Keratinocyte (primary cell): ENCODE data around the gene FMN2. TPM values are rescaled to one million over a fixed set of nuclear protein-coding genes. Genes with fewer than 3 reads are reported as not detected.

Experiments used
- DNase-seq: peaks from one replicate; pipeline ENCODE4 v3.0.0-alpha.2; 2011; ENCODE audit warnings: low read depth, missing footprints, low spot score
- FAIRE-seq: peaks from 2 replicates; lab custom pipeline; 2011; peaks lifted over from hg19 to GRCh38; lab: Jason Lieb, UNC
- H2AFZ ChIP-seq: 2 replicates; pipeline ENCODE4 v1.6.0; 2012; ENCODE audit warnings: low read length, control low read depth, inconsistent platforms; ENCODE audit not compliant: control insufficient read depth
- H3K27ac ChIP-seq: 2 replicates; pipeline ENCODE4 v1.5.1; 2011; ENCODE audit warnings: low read length; ENCODE audit not compliant: control insufficient read depth, insufficient read depth
- H3K27me3 ChIP-seq: 3 replicates; pipeline ENCODE4 v1.6.0; 2011; ENCODE audit warnings: low read length; ENCODE audit not compliant: control insufficient read depth, insufficient read depth; ENCODE audit errors: extremely low read depth
- H3K36me3 ChIP-seq, 2 experiments: 2 replicates in 1 of 2; 3 replicates in 1 of 2; pipeline ENCODE4 v1.5.1; 2011; ENCODE audit warnings: low read length in 2 of 2, mild to moderate bottlenecking in 1 of 2; ENCODE audit not compliant: control insufficient read depth in 2 of 2, insufficient read depth in 2 of 2; ENCODE audit errors: extremely low read depth in 1 of 2
- H3K4me1 ChIP-seq: 3 replicates; pipeline ENCODE4 v1.5.1; 2011; ENCODE audit warnings: low read length; ENCODE audit not compliant: control insufficient read depth, insufficient read depth; ENCODE audit errors: extremely low read depth
- H3K4me2 ChIP-seq: 3 replicates; pipeline ENCODE4 v1.6.0; 2011; ENCODE audit warnings: low read depth, low read length; ENCODE audit not compliant: control insufficient read depth, insufficient read depth; ENCODE audit errors: extremely low read depth
- H3K4me3 ChIP-seq, 3 experiments: fragments of 200-600 bp in 1 of 3; sonication (generic) in 1 of 3; 2 replicates in 2 of 3; 3 replicates in 1 of 3; pipeline ENCODE4 v1.5.1; 2011 to 2016; ENCODE audit warnings: low read length in 3 of 3, mild to moderate bottlenecking in 3 of 3, control low read depth in 2 of 3, inconsistent platforms in 1 of 3, low read depth in 1 of 3, mixed read lengths in 1 of 3, mixed run types in 1 of 3, moderate library complexity in 1 of 3; ENCODE audit not compliant: control insufficient read depth in 2 of 3, insufficient read depth in 2 of 3; ENCODE audit errors: extremely low read depth in 1 of 3
- H3K79me2 ChIP-seq: 2 replicates; pipeline ENCODE4 v1.6.0; 2012; ENCODE audit warnings: low read length; ENCODE audit not compliant: control insufficient read depth, insufficient read depth
- H3K9ac ChIP-seq: 3 replicates; pipeline ENCODE4 v1.6.0; 2011; ENCODE audit warnings: low read length; ENCODE audit not compliant: control insufficient read depth, insufficient read depth; ENCODE audit errors: extremely low read depth
- H3K9me1 ChIP-seq: 3 replicates; pipeline ENCODE4 v1.6.0; 2011; ENCODE audit warnings: low read length; ENCODE audit not compliant: control insufficient read depth, insufficient read depth; ENCODE audit errors: extremely low read depth
- H3K9me3 ChIP-seq: 2 replicates; pipeline ENCODE4 v1.5.1; 2012; ENCODE audit warnings: low read depth, low read length; ENCODE audit not compliant: control insufficient read depth
- H4K20me1 ChIP-seq: 3 replicates; pipeline ENCODE4 v1.6.0; 2011; ENCODE audit warnings: low read length; ENCODE audit not compliant: control insufficient read depth, insufficient read depth; ENCODE audit errors: extremely low read depth
- EZH2 ChIP-seq: IDR thresholded peaks from one replicate; pipeline ENCODE4 v1.6.1; 2012; ENCODE audit warnings: inconsistent platforms, mild to moderate bottlenecking, low read length, moderate library complexity
- dilution Hi-C: fragments of 300-500 bp; cut with MboI; formaldehyde crosslinking; loops from one replicate; pipeline ENCODE4 v1.7.0; 2020; ENCODE audit warnings: low sequenced_read_pairs; ENCODE audit not compliant: extremely low pct_ligation_motif_present
- polyA plus RNA-seq, 5 experiments: library from polyadenylated mRNA; depleted of rRNA in 3 of 5; stranded (reverse) in 3 of 5; stranded (forward) in 1 of 5; unstranded in 1 of 5; fragments of >200 nt; gene quantifications; 1 replicate in 1 of 5; 2 replicates in 3 of 5; 3 replicates in 1 of 5; pipeline versions ENCODE4 v1.2.1 to v1.2.3, GENCODE V29; 2011 to 2012; ENCODE audit warnings: missing spikeins in 2 of 5, low read depth in 1 of 5, low replicate concordance in 1 of 5
- TF ChIP-seq, protein P1 (sequence below), 3 experiments: IDR thresholded peaks in 1 of 3; conservative IDR thresholded peaks in 1 of 3; optimal IDR thresholded peaks in 1 of 3; 2 replicates in 2 of 3; 3 replicates in 1 of 3; pipeline versions ENCODE3 to v1.5.1; 2011; ENCODE audit warnings: low read length in 3 of 3, mild to moderate bottlenecking in 3 of 3, moderate library complexity in 2 of 3, control low read depth in 1 of 3, inconsistent platforms in 1 of 3; ENCODE audit not compliant: insufficient read depth in 2 of 3; ENCODE audit errors: extremely low read depth in 1 of 3

Gene FMN2
- polyA plus RNA-seq, 1 donor (not counting 4 experiments of a cell fraction or from before 2014, with no cell fraction given): not detected

DNA sequence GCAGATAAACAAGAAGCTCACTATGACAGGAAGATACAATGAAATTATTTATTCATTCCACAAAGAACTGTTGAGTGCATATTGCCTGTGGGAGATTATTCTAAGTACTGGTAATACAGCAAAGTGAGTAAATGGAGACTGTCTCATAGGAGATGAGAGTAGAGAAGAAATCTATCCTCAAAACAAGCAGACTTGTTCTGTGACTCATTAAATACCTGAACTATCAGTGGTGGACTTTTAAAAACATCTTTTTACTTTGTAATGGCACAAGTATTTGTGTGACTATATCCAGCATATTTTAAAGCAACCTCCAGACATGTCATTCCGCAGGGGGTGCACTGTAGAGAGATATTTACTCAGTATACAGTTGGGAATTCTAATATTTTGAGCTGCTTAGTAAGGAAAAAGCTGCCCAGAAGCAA lies 259.2 kb downstream of the FMN2 start:
- no peak overlapping the region for H2AFZ ChIP-seq
- no peak overlapping the region for H3K27ac ChIP-seq
- no peak for DNase-seq
- H3K79me2 ChIP-seq: no peaks in the 10 kb centered on the region
- H3K36me3 ChIP-seq: no peaks in the 10 kb centered on the region
- TF ChIP-seq EZH2: no peak
- TF ChIP-seq, protein P1, sequence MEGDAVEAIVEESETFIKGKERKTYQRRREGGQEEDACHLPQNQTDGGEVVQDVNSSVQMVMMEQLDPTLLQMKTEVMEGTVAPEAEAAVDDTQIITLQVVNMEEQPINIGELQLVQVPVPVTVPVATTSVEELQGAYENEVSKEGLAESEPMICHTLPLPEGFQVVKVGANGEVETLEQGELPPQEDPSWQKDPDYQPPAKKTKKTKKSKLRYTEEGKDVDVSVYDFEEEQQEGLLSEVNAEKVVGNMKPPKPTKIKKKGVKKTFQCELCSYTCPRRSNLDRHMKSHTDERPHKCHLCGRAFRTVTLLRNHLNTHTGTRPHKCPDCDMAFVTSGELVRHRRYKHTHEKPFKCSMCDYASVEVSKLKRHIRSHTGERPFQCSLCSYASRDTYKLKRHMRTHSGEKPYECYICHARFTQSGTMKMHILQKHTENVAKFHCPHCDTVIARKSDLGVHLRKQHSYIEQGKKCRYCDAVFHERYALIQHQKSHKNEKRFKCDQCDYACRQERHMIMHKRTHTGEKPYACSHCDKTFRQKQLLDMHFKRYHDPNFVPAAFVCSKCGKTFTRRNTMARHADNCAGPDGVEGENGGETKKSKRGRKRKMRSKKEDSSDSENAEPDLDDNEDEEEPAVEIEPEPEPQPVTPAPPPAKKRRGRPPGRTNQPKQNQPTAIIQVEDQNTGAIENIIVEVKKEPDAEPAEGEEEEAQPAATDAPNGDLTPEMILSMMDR (optimal IDR thresholded peaks at IDR 0.05 in 1 of 3, IDR thresholded peaks at IDR 0.05 in 1 of 3, conservative IDR thresholded peaks at IDR 0.05 in 1 of 3; ENCODE audit: extremely low read depth in 1 of 3, insufficient read depth in 2 of 3, low read length in 3 of 3): no peak
- no peak overlapping the region for H3K4me3 ChIP-seq
- FAIRE-seq: no peak
- no peak overlapping the region for H3K9ac ChIP-seq
- H4K20me1 ChIP-seq: no peaks in the 10 kb centered on the region
- H3K4me1 ChIP-seq: no peaks in the 10 kb centered on the region
- dilution Hi-C loops: no loop called here
- no peaks in the 10 kb centered on the region for H3K9me3 ChIP-seq
- H3K9me1 ChIP-seq: no peaks in the 10 kb centered on the region
- no peaks in the 10 kb centered on the region for H3K27me3 ChIP-seq
- no peak overlapping the region for H3K4me2 ChIP-seq

DNA sequence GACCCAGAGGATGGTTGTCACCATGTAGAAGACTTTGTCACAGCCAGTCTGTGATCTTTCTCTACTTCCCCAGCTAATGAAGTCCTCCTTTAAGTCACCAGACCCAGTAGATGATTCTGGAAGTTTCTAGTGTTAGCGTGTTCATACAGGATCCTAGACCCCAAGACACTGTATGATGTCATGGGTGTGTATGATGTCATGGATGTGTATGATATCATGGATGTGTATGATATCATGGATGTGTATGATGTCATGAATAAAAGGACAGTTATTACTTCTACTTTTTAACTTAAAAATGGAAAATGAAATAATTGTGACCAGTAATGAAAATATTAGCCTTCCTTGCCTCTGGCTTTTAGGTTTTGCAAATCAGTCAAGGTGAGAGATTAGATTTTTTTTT lies 260.0 kb downstream of the FMN2 start:
- no peak overlapping the region for H3K4me3 ChIP-seq
- no peak overlapping the region for H2AFZ ChIP-seq
- H3K9ac ChIP-seq: no peak overlapping the region
- TF ChIP-seq, protein P1 (optimal IDR thresholded peaks at IDR 0.05 in 1 of 3, IDR thresholded peaks at IDR 0.05 in 1 of 3, conservative IDR thresholded peaks at IDR 0.05 in 1 of 3; ENCODE audit: extremely low read depth in 1 of 3, insufficient read depth in 2 of 3, low read length in 3 of 3): no peak
- TF ChIP-seq EZH2: no peak
- H4K20me1 ChIP-seq: no peaks in the 10 kb centered on the region
- FAIRE-seq (no peak), DNase-seq (no peak)
- H3K27me3 ChIP-seq: no peaks in the 10 kb centered on the region
- H3K9me3 ChIP-seq: no peaks in the 10 kb centered on the region
- H3K27ac ChIP-seq: no peak overlapping the region
- H3K79me2 ChIP-seq: no peaks in the 10 kb centered on the region
- H3K4me2 ChIP-seq: no peak overlapping the region
- H3K36me3 ChIP-seq: no peaks in the 10 kb centered on the region
- H3K9me1 ChIP-seq: no peaks in the 10 kb centered on the region
- H3K4me1 ChIP-seq: no peaks in the 10 kb centered on the region
- dilution Hi-C loops: no loop called here
